Adipocyte (in vitro differentiated cells): ENCODE measurements around the gene KLHDC3.
"Not testable (repeated sequence)": the region's sequence is repeated elsewhere in the genome, so short reads cannot be mapped to it uniquely, and the experiment has no call there.

Source experiments
- DNase-seq: peaks from one replicate; pipeline ENCODE4 v3.0.0-alpha.2; 2015; ENCODE audit warnings: low read depth
- H3K27me3 ChIP-seq: replicated peaks from 2 replicates; pipeline ENCODE4 v1.7.0; 2013; ENCODE audit warnings: mild to moderate bottlenecking, low read length, moderate library complexity; ENCODE audit not compliant: control insufficient read depth, insufficient read depth
- H3K36me3 ChIP-seq: 2 replicates; pipeline ENCODE4 v1.7.0; 2013; ENCODE audit warnings: low read length, mild to moderate bottlenecking, moderate library complexity; ENCODE audit not compliant: control insufficient read depth, insufficient read depth, severe bottlenecking
- H3K4me1 ChIP-seq: 2 replicates; pipeline ENCODE4 v1.7.0; 2013; ENCODE audit warnings: mild to moderate bottlenecking, low read length, moderate library complexity; ENCODE audit not compliant: control insufficient read depth, insufficient read depth
- H3K4me3 ChIP-seq: 2 replicates; pipeline ENCODE4 v1.7.0; 2013; ENCODE audit warnings: mild to moderate bottlenecking, low read length, moderate library complexity
- H3K9ac ChIP-seq: 2 replicates; pipeline ENCODE4 v1.7.0; 2013; ENCODE audit warnings: mild to moderate bottlenecking, low read length, moderate library complexity
- H3K9me3 ChIP-seq: 2 replicates; pipeline ENCODE4 v1.7.0; 2013; ENCODE audit warnings: mild to moderate bottlenecking, low read length, moderate library complexity; ENCODE audit not compliant: control insufficient read depth

Gene KLHDC3

GRCh38 chr6:42993445-42993844, 20.6 kb upstream of the KLHDC3 start:
- no peak overlapping the region for H3K4me3 ChIP-seq
- DNase-seq = no peak
- peaks cover 22% of the 10 kb centered on the region for H3K36me3 ChIP-seq
- H3K27me3 ChIP-seq = no peaks in the 10 kb centered on the region
- no peak overlapping the region for H3K9ac ChIP-seq
- peaks cover 6% of the 10 kb centered on the region for H3K4me1 ChIP-seq
- H3K9me3 ChIP-seq = no peaks in the 10 kb centered on the region

DNA sequence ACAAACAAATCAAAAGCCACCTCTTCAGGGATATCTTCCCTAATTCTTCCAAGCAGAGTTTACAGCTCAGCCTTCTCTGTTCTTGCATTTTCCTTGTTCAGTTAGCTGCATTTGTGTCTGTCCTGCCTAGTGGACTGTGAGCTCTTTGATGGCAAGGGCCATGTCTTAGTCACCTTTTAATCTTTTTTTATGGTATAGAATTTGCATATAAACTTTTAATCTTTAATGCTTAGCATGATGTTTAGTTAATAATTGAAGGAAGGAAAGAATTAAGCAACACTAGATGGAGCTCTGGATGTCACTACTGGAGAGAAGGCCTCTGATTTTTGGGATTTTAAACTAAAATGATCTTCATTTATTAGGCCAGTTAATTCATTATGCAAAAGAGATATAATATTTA, 17.5 kb upstream of the KLHDC3 start:
- Histone ChIP-seq H3K4me1 (no peaks in the 10 kb centered on the region), H3K9ac (no peak overlapping the region), H3K27me3 (no peaks in the 10 kb centered on the region), H3K36me3 (peaks cover 1% of the 10 kb centered on the region), H3K9me3 (no peaks in the 10 kb centered on the region), H3K4me3 (no peak overlapping the region)
- DNase-seq = peak; percentile 24

- H3K9me3 ChIP-seq, H3K9ac ChIP-seq, H3K4me1 ChIP-seq, DNase-seq, H3K4me3 ChIP-seq, H3K36me3 ChIP-seq, H3K27me3 ChIP-seq: not testable (repeated sequence)
These were observed 15.8 kb upstream of the KLHDC3 start for GRCh38 chr6:42998205-42998604.

- Histone ChIP-seq H3K36me3 (peaks cover 15% of the 10 kb centered on the region), H3K4me1 (no peaks in the 10 kb centered on the region), H3K27me3 (no peaks in the 10 kb centered on the region), H3K4me3 (no peak overlapping the region), H3K9me3 (no peaks in the 10 kb centered on the region), H3K9ac (no peak overlapping the region)
- DNase-seq = no peak
These were observed 12.2 kb upstream of the KLHDC3 start for GRCh38 chr6:43001843-43002242.

- Histone ChIP-seq H3K9ac (no peak overlapping the region), H3K9me3 (no peaks in the 10 kb centered on the region), H3K27me3 (no peaks in the 10 kb centered on the region), H3K4me1 (no peaks in the 10 kb centered on the region), H3K36me3 (peaks cover 50% of the 10 kb centered on the region), H3K4me3 (no peak overlapping the region)
- no peak for DNase-seq
These were observed 8.2 kb upstream of the KLHDC3 start for GRCh38 chr6:43005844-43006243.

DNA sequence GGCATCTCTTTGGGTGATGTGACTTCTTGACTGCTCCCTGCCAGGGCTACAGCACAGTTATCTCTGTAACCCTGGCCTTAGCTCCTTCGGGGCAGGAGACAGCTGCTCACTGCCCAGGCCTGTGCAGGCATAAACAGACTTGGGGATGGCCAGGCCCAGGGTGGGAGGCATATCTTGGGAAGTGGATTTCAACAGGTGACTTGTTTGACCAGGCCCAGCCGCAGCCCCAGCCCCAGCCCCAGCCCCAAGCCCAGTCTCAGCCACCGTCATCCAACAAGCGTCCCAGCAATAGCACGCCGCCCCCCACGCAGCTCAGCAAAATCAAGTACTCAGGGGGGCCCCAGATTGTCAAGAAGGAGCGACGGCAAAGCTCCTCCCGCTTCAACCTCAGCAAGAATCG, 7.8 kb upstream of the KLHDC3 start:
- Histone ChIP-seq H3K9me3 (no peaks in the 10 kb centered on the region), H3K4me3 (no peak overlapping the region), H3K4me1 (no peaks in the 10 kb centered on the region), H3K9ac (no peak overlapping the region), H3K36me3 (peaks cover 54% of the 10 kb centered on the region), H3K27me3 (no peaks in the 10 kb centered on the region)
- no peak for DNase-seq

DNA sequence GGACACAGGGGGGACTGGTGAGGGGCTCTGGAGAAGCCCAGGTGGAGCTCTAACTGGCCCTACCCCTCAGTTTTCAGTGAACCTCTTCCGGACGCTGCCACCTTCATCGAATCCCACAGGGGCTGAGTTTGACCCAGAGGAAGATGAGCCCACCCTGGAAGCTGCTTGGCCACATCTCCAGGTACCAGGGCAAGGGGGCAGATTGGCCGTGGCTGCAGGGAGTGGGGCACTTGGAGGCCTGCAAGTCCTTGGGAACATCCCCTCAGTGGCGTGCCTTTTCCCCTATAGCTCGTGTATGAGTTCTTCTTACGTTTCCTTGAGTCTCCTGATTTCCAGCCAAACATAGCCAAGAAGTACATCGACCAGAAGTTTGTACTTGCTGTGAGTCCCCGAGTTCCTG, 6.9 kb upstream of the KLHDC3 start:
- Histone ChIP-seq H3K4me3 (no peak overlapping the region), H3K9me3 (no peaks in the 10 kb centered on the region), H3K4me1 (peaks cover under 1% of the 10 kb centered on the region), H3K27me3 (no peaks in the 10 kb centered on the region), H3K9ac (no peak overlapping the region), H3K36me3 (peaks cover 63% of the 10 kb centered on the region)
- DNase-seq = no peak

GRCh38 chr6:43009124-43009523, 4.9 kb upstream of the KLHDC3 start:
- Histone ChIP-seq H3K36me3 (peaks cover 58% of the 10 kb centered on the region), H3K4me1 (peaks cover 12% of the 10 kb centered on the region), H3K4me3 (no peak overlapping the region), H3K9me3 (no peaks in the 10 kb centered on the region), H3K9ac (no peak overlapping the region), H3K27me3 (no peaks in the 10 kb centered on the region)
- peak; percentile 41 for DNase-seq

DNA sequence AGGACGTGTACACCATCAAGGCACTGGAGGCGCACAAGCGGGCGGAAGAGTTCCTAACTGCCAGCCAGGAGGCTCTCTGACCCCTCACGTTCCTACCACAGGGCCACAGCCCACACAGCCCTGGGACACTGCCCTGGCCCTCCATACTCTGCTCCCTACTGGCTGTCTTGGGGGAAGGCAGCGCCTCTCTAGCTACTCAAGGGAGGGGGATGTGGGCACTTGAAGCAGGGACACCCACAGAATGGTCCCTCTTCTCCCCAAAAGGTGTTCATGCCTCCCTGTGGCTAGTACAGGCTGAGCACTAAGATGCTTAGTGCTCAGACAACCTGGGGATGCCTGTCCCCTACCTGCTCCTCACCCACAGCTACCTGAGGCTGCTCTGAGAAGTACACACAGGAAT, 2.8 kb upstream of the KLHDC3 start:
- no peaks in the 10 kb centered on the region for H3K9me3 ChIP-seq
- no peaks in the 10 kb centered on the region for H3K27me3 ChIP-seq
- no peak for DNase-seq
- H3K4me1 ChIP-seq = peaks cover 26% of the 10 kb centered on the region
- H3K36me3 ChIP-seq = peaks cover 53% of the 10 kb centered on the region
- no peak overlapping the region for H3K9ac ChIP-seq
- H3K4me3 ChIP-seq = no peak overlapping the region

- Histone ChIP-seq H3K27me3 (no peaks in the 10 kb centered on the region), H3K9ac (peak overlapping the region; percentile 90), H3K4me3 (peak overlapping the region; percentile 94), H3K9me3 (no peaks in the 10 kb centered on the region), H3K4me1 (peaks cover 38% of the 10 kb centered on the region), H3K36me3 (peaks cover 47% of the 10 kb centered on the region)
- DNase-seq = no peak
These were observed 1.7 kb upstream of the KLHDC3 start for GRCh38 chr6:43012364-43012763.

- H3K4me1 ChIP-seq = peaks cover 44% of the 10 kb centered on the region
- H3K9ac ChIP-seq = peak overlapping the region; percentile 90
- H3K27me3 ChIP-seq = no peaks in the 10 kb centered on the region
- no peaks in the 10 kb centered on the region for H3K9me3 ChIP-seq
- H3K36me3 ChIP-seq = peaks cover 47% of the 10 kb centered on the region
- H3K4me3 ChIP-seq = peak overlapping the region; percentile 94
- no peak for DNase-seq
These were observed 779 bp upstream of the KLHDC3 start for GRCh38 chr6:43013097-43013842.

DNA sequence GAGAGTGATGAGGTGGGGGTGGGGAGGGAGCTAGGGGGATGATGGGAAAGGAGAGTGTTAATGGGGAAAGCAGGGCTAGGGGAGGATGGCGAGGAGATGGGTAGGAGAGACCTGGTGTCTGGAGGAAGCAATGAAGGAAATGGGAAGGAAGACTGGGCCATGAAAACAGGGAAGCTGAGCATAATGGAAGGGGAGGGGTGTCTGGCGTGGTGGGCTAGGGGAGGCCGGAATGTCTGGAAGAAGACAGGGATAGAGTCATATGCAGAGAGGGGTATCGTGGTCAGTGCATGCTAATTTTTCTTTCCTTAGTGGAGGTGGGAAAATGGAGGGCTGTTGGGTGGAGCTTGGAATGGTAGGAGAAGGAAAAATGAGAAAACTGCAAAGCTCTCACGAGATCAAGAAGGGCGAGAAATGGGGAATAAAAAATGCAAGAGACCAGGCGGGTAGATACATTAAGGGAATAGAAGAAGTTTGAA, 423 bp downstream of the KLHDC3 start:
- H3K27me3 ChIP-seq = no peaks in the 10 kb centered on the region
- peaks cover 48% of the 10 kb centered on the region for H3K36me3 ChIP-seq
- H3K9ac ChIP-seq = peak overlapping the region; percentile 93
- peaks cover 44% of the 10 kb centered on the region for H3K4me1 ChIP-seq
- DNase-seq = peak; percentile 71
- peak overlapping the region; percentile 94 for H3K4me3 ChIP-seq
- H3K9me3 ChIP-seq = no peaks in the 10 kb centered on the region
